Activated naive CD8-positive, alpha-beta T cell treated with anti-CD3 and anti-CD28 coated beads for 36 hours (primary cell): ENCODE results near the gene ACKR1. TPM values are rescaled to one million over a fixed set of nuclear protein-coding genes. Genes with fewer than 3 reads are reported as not detected.

Source experiments
- DNase-seq: peaks from one replicate; pipeline ENCODE4 v3.0.0; 2021
- H3K27ac Mint-ChIP-seq: one replicate; pipeline ENCODE4 v1.8.0; 2022; ENCODE audit warnings: mild to moderate bottlenecking, moderate library complexity, mixed read lengths
- H3K27me3 Mint-ChIP-seq: one replicate; pipeline ENCODE4 v1.8.0; 2022; ENCODE audit warnings: mild to moderate bottlenecking, mixed read lengths
- H3K36me3 Mint-ChIP-seq: one replicate; pipeline ENCODE4 v1.8.0; 2021; ENCODE audit warnings: mild to moderate bottlenecking, mixed read lengths
- H3K4me1 Mint-ChIP-seq: one replicate; pipeline ENCODE4 v1.8.0; 2021; ENCODE audit warnings: mixed read lengths
- H3K4me3 Mint-ChIP-seq: one replicate; pipeline ENCODE4 v1.8.0; 2022; ENCODE audit warnings: mild to moderate bottlenecking, moderate library complexity, mixed read lengths
- H3K9me3 Mint-ChIP-seq: one replicate; pipeline ENCODE4 v1.8.0; 2022; ENCODE audit warnings: mixed read lengths
- total RNA-seq, 2 experiments: library from RNA; stranded (reverse); gene quantifications; one replicate each; pipeline ENCODE4 v1.2.3, GENCODE V29; 2021

ACKR1 gene
- total RNA-seq, 2 experiments from 2014 or later: not detected

DNA sequence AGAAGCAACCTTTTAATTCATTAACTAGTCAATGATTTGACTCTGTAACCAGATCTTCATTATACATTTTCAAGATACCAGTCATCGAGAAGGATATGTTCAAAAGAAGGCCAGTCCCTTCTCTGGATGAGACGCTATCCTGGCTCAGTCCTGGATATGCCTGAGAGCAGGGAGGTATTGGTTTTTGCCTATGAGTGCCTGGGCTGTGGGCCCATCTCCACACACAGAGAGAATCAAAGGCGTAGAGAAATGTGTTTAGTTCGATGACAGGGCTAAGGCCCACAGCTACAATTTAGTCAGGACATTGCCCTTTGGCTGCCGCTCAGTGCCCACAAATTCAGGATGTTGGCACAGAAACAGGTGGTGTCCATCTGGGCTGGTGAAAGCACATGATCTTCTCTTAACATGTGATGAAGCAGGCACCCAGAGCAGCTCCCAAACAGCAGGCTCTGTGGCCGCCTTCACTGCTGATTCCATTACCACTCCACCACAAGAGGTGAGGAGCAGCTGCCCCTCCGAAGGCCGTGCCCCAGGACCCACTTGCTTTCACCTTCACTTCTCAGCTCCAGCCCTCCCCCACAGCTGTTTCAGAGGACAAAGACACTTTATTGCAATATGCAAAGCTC lies 24.7 kb downstream of the ACKR1 start:
- H3K36me3 Mint-ChIP-seq: no peaks in the 10 kb centered on the region
- H3K27ac Mint-ChIP-seq: no peak overlapping the region
- no peaks in the 10 kb centered on the region for H3K9me3 Mint-ChIP-seq
- H3K4me1 Mint-ChIP-seq: no peaks in the 10 kb centered on the region
- no peak for DNase-seq
- no peak overlapping the region for H3K4me3 Mint-ChIP-seq
- peaks cover 24% of the 10 kb centered on the region for H3K27me3 Mint-ChIP-seq

DNA sequence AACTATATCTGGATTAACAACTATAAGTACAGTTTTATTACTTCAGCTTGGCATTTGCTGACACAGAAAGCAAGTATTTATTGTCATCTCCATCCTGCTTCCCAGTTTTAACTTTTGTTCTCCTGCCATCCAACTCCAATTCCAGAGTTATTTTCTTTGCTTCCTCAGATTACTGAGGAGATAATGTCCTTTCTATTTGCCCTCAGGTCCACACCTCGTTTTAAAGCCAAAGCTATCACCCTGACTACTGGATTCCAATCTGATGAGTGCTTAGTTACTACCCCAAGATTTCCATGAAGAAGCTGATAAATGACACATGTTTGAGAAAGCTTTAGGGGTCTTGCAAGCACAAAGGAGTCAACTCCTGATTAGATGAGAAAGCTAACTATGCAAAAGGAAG lies 25.2 kb downstream of the ACKR1 start:
- DNase-seq: no peak
- Mint-ChIP-seq H3K4me3 (no peak overlapping the region), H3K4me1 (no peaks in the 10 kb centered on the region), H3K27ac (no peak overlapping the region), H3K9me3 (peaks cover 1% of the 10 kb centered on the region), H3K27me3 (peaks cover 24% of the 10 kb centered on the region), H3K36me3 (no peaks in the 10 kb centered on the region)

DNA sequence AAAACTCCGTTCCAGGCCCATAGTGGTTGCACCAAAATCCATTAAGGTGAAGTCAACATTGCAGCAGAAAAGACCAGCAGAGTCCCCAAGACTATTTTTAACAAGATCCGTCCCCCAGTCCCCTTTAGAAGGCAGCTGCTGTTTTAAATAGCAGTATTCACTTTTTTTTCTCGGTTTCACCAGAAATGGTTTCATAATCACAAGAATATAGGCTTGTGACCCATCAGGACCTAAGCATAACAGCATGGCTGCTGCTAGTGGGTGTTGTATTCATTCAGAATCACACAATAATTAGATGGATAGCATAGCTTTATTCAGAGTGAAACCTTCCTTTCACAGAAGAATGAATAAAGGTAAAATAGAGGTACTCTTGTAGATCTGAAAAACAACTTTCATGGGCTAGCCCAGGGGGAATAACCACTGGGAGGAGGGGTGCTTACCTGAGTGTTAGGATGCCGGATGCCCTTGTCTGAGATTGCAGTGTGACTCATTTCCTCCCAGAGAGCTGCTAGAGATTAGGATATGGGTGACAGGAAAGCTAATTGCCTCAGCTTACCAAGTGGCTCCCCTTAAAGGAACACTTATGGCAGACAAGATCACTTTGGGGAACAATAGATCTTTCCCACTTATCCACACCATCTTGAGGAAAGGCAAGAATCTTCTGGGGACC lies 35.0 kb downstream of the ACKR1 start:
- peaks cover 36% of the 10 kb centered on the region for H3K27me3 Mint-ChIP-seq
- H3K36me3 Mint-ChIP-seq: no peaks in the 10 kb centered on the region
- no peaks in the 10 kb centered on the region for H3K4me1 Mint-ChIP-seq
- H3K4me3 Mint-ChIP-seq: no peak overlapping the region
- H3K27ac Mint-ChIP-seq: no peak overlapping the region
- DNase-seq: no peak
- peaks cover 3% of the 10 kb centered on the region for H3K9me3 Mint-ChIP-seq

DNA sequence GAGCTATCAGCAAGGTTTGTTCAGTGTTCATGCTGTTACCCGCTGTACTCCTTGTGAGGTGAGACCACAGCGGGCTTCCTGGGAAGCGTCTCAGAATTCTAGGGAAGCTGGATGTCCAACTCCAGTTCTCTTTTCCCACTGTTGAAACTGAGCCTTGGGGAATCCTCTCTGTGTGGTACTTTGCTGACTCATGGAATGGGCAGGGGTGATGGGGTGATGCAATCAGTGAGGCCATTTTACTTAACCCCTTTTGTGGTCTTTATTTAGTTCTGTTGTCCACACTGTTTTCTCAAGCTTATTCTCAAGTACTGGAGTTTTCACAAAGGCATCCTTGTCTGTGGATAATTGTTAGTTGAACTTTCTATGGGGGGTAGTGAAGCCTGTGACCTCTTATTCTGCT lies 42.6 kb downstream of the ACKR1 start:
- Mint-ChIP-seq H3K36me3 (no peaks in the 10 kb centered on the region), H3K4me3 (no peak overlapping the region), H3K9me3 (peaks cover 3% of the 10 kb centered on the region), H3K4me1 (no peaks in the 10 kb centered on the region), H3K27ac (no peak overlapping the region), H3K27me3 (peaks cover 55% of the 10 kb centered on the region)
- no peak for DNase-seq

DNA sequence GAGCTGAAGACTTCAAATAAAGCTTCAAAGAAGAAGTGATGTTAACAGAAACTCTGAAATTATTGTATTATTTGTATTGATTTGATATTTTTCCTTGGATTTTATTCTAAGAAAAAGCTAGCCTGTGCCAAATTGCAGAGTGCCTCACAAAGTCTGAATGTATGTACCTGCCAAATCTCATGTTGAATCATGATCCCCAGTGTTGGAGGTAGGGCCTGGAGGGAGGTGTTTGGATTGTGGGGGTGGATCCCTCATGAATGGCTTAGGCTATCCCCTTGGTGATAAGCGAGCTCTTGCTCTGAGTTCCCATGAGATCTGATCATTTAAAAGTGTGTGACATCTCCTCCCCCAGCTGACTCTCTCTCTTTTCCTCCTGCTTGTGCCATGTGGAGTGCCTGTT lies 43.6 kb downstream of the ACKR1 start:
- H3K27ac Mint-ChIP-seq: no peak overlapping the region
- H3K9me3 Mint-ChIP-seq: peaks cover 3% of the 10 kb centered on the region
- H3K27me3 Mint-ChIP-seq: peaks cover 58% of the 10 kb centered on the region
- H3K4me1 Mint-ChIP-seq: no peaks in the 10 kb centered on the region
- no peak for DNase-seq
- H3K36me3 Mint-ChIP-seq: no peaks in the 10 kb centered on the region
- no peak overlapping the region for H3K4me3 Mint-ChIP-seq

DNA sequence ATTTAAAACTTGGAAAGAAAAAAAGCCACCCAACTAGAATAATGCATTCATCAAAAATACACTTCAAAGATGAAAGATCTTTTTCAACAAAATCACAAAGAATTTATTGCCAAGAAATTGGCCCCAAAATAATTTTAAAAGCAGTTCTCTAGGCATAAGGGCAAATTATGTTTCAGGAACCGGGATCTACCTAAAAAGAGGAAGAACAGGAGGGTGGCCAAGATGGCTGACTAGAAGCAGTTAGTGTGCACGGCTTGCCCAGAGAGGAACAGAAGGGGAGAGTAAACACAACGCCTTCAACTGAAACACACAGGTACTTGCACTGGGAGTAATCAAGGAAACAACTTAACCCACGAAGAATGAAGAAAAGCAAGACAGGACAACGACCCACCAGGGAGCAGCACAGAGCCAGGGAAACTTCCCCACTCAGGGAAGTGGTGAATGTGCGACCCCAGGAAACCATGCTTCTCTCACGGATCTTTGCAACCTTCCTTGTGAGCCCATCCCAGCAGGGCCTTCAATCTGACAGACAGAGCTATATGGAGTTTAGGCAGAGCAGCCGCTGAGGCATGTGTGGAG lies 46.1 kb downstream of the ACKR1 start:
- Mint-ChIP-seq H3K4me1 (no peaks in the 10 kb centered on the region), H3K27me3 (peaks cover 46% of the 10 kb centered on the region), H3K9me3 (peaks cover 3% of the 10 kb centered on the region), H3K4me3 (no peak overlapping the region), H3K27ac (no peak overlapping the region), H3K36me3 (no peaks in the 10 kb centered on the region)
- no peak for DNase-seq

Other genes starting within 250 kb of the ACKR1 start
- gene IFI16, start 195.0 kb upstream of the ACKR1 start, total RNA-seq: 100 to 1,000 TPM; 292 to 296 TPM
- 1 to 10 TPM; 1.8 TPM for gene AIM2, start 128.1 kb upstream of the ACKR1 start, total RNA-seq
- gene CADM3, start 33.3 kb upstream of the ACKR1 start, total RNA-seq: not detected
- gene FCER1A, start 97.5 kb downstream of the ACKR1 start, total RNA-seq: not detected
- not detected for gene OR10J4, start 227.3 kb downstream of the ACKR1 start, total RNA-seq
- gene OR10J1, start 234.8 kb downstream of the ACKR1 start, total RNA-seq: not detected